Neural crest cell (in vitro differentiated cells): ENCODE results near the gene PTPN23. TPM values are rescaled to one million over a fixed set of nuclear protein-coding genes. Genes with fewer than 3 reads are reported as not detected.

Experiments
- DNase-seq: peaks from one replicate; pipeline ENCODE4 v3.0.0; 2021; ENCODE audit warnings: low read depth, mixed read lengths, low spot score
- H3K27ac Mint-ChIP-seq: one replicate; pipeline ENCODE4 v1.8.0; 2021; ENCODE audit warnings: mild to moderate bottlenecking, mixed read lengths; ENCODE audit not compliant: unreplicated experiment
- H3K27me3 Mint-ChIP-seq: 2 replicates; pipeline ENCODE4 v1.8.0; 2021; ENCODE audit warnings: low read depth, mild to moderate bottlenecking, mixed read lengths
- H3K36me3 Mint-ChIP-seq: 2 replicates; pipeline ENCODE4 v1.8.0; 2021; ENCODE audit warnings: low read depth, mild to moderate bottlenecking, mixed read lengths
- H3K4me1 Mint-ChIP-seq: 2 replicates; pipeline ENCODE4 v1.8.0; 2021; ENCODE audit warnings: mixed read lengths
- H3K4me3 Mint-ChIP-seq: one replicate; pipeline ENCODE4 v1.8.0; 2021; ENCODE audit warnings: mild to moderate bottlenecking, mixed read lengths
- H3K9me3 Mint-ChIP-seq: 2 replicates; pipeline ENCODE4 v1.8.0; 2021; ENCODE audit warnings: mixed read lengths
- total RNA-seq: library from RNA; stranded (reverse); gene quantifications from 2 replicates; pipeline ENCODE4 v1.2.1, GENCODE V29; 2021
- TF ChIP-seq, protein P1 (sequence below): fragments of 200-600 bp; sonication (generic); conservative IDR thresholded peaks from 2 replicates; pipeline ENCODE4 v1.5.0; 2021; ENCODE audit warnings: antibody characterized with exemption, mild to moderate bottlenecking

PTPN23 gene
- total RNA-seq, 1 donor from 2014 or later, result 43.9 TPM

DNA sequence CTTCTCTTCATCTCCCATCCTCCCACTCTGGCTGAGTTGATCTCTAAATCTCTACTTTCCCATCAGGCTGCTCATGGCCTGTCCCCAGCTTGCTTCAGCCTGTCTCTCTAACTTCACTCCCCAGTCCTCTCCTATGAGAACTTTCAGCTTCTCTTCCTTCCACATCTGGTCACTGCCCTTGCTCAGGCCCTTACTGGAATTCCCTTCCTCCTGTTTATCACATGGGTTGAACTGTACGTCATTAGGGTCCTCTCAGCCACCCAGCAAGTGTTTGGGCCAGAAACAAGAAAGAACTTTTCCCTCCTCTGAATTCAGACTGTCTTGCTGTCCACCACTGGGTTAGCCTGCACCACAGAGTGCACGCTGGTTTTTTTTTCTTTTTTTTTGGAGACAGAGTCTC lies 5.0 kb downstream of the PTPN23 start:
- Mint-ChIP-seq H3K36me3 (no peaks in the 10 kb centered on the region), H3K4me1 (peaks cover 16% of the 10 kb centered on the region), H3K27ac (no peak overlapping the region), H3K4me3 (peak overlapping the region; percentile 35), H3K27me3 (no peaks in the 10 kb centered on the region), H3K9me3 (no peaks in the 10 kb centered on the region)
- TF ChIP-seq, protein P1, sequence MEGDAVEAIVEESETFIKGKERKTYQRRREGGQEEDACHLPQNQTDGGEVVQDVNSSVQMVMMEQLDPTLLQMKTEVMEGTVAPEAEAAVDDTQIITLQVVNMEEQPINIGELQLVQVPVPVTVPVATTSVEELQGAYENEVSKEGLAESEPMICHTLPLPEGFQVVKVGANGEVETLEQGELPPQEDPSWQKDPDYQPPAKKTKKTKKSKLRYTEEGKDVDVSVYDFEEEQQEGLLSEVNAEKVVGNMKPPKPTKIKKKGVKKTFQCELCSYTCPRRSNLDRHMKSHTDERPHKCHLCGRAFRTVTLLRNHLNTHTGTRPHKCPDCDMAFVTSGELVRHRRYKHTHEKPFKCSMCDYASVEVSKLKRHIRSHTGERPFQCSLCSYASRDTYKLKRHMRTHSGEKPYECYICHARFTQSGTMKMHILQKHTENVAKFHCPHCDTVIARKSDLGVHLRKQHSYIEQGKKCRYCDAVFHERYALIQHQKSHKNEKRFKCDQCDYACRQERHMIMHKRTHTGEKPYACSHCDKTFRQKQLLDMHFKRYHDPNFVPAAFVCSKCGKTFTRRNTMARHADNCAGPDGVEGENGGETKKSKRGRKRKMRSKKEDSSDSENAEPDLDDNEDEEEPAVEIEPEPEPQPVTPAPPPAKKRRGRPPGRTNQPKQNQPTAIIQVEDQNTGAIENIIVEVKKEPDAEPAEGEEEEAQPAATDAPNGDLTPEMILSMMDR, result no peak
- no peak for DNase-seq

DNA sequence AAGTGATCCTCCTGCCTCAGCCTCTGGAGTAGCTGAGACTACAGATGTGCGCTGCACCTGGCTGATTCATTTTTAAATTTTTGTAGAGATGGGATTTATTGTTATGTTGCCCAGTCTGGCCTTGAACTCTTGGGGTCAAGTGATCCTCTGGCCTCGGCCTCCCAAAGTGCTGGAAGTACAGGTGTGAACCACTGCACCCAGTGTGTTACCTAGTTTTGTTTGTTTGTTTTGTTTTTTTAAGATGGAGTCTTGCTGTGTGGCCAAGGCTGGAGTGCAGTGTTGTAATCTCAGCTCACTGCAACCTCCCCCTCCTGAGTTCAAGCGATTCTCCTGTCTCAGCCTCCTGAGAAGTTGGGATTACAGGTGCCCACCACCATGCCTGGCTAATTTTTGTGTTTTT lies 12.1 kb downstream of the PTPN23 start:
- Mint-ChIP-seq H3K27ac (no peak overlapping the region), H3K36me3 (no peaks in the 10 kb centered on the region), H3K4me3 (no peak overlapping the region), H3K4me1 (peaks cover 17% of the 10 kb centered on the region), H3K9me3 (no peaks in the 10 kb centered on the region), H3K27me3 (no peaks in the 10 kb centered on the region)
- no peak for DNase-seq
- TF ChIP-seq, protein P1, result no peak

DNA sequence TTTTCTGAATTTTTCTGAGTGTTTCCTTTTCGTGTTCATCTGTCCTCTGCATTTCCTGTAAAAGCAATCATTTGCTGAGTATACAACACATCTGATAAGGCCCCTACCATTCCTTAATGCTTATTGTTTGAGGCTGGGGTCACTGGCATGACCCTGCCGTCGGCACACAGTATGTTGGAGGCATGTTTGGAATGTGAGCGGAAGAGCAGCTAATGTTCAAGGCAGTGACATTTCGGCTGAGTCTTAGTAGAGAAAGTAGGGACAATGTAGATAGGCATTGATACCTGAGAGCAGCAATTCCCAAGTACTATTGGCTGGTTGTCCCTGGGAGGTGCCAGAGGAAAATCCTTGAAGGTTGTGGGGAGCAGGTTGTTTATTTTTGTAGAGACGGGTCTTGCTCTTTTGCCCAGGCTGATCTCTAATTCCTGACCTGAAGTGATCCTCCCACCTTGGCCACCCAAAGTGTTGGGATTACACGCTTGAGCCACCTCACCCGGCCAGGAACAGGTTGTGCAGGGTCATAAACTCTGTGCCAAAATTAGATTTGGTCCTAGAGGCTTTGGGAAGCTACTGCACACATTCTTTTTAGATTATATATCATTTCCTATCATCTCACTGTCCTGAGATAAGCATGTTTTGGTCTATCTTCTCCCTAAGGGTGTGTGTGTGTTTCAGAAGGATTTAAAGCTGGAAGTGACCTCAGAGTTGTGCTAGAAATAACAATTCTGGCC lies 13.5 kb downstream of the PTPN23 start:
- DNase-seq, result no peak
- Mint-ChIP-seq H3K9me3 (no peaks in the 10 kb centered on the region), H3K27ac (peak overlapping the region; percentile 72), H3K4me1 (peaks cover 23% of the 10 kb centered on the region), H3K4me3 (peak overlapping the region; percentile 2), H3K36me3 (no peaks in the 10 kb centered on the region), H3K27me3 (no peaks in the 10 kb centered on the region)
- TF ChIP-seq, protein P1, result peak; percentile 39

DNA sequence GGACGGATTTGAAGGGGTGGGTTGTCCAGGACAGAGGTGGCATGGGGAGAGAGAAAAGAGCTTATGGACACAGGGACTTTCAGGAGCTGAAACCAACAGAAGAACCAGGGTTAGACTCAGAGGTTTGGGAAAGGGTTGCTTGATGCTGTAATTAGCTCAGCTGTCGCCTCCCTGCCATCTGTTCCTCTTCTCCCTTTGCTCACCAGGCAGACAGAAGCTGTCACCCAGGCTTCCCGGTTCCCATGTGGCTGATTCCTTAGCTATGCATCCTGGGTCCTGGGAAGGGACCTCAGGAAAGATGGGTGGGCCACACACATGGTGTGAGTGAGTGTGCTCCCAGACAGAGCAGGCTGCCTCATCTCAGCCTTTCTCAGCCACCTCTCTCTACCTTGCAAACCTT lies 14.1 kb downstream of the PTPN23 start:
- no peak for DNase-seq
- Mint-ChIP-seq H3K36me3 (no peaks in the 10 kb centered on the region), H3K4me3 (no peak overlapping the region), H3K9me3 (no peaks in the 10 kb centered on the region), H3K27ac (peak overlapping the region; percentile 72), H3K4me1 (peaks cover 24% of the 10 kb centered on the region), H3K27me3 (no peaks in the 10 kb centered on the region)
- TF ChIP-seq, protein P1, result no peak

DNA sequence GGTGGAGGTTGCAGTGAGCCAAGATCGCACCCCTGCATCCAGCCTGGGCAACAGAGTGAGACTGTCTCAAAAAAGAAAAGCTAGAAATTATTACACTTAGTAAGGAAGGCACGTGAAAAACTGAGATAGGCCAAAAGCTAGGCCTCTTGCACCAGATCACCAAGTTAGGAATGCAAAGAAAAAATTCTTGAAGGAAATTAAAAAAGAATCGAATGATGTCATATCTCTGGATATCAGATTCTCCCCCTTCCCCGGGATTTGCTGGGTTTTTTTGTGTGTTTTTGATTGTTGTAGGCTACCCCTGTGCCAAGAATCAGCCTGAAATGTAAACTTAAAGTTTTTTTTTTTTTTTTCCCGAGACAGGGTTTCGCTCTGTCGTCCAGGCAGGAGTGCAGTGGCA lies 17.4 kb downstream of the PTPN23 start:
- H3K27ac Mint-ChIP-seq, result no peak overlapping the region
- H3K36me3 Mint-ChIP-seq, result no peaks in the 10 kb centered on the region
- peaks cover 24% of the 10 kb centered on the region for H3K4me1 Mint-ChIP-seq
- H3K4me3 Mint-ChIP-seq, result no peak overlapping the region
- H3K9me3 Mint-ChIP-seq, result no peaks in the 10 kb centered on the region
- no peaks in the 10 kb centered on the region for H3K27me3 Mint-ChIP-seq
- TF ChIP-seq, protein P1, result no peak
- no peak for DNase-seq
